Measurements from ENCODE around the gene CST1. TPM values are rescaled to one million over a fixed set of nuclear protein-coding genes. Genes with fewer than 3 reads are reported as not detected.
"Not testable (repeated sequence)": the region's sequence is repeated elsewhere in the genome, so short reads cannot be mapped to it uniquely, and the experiment has no call there.

CST1 gene
- total RNA-seq, 1 donor from 2014 or later, result not detected

GRCh38 chr20:23749746-23750145 is 989 bp downstream of the CST1 start:
- no peaks in the 10 kb centered on the region for H3K9me3 ChIP-seq
- H3K36me3 ChIP-seq, result no peaks in the 10 kb centered on the region
- no peak for TF ChIP-seq POLR2A (IDR thresholded peaks at IDR 0.05)
- TF ChIP-seq POLR2AphosphoS5 (IDR thresholded peaks at IDR 0.05; ENCODE audit: insufficient read depth in 1 of 2, low read depth in 1 of 2), result no peak
- TF ChIP-seq CTCF (IDR thresholded peaks at IDR 0.05), result no peak
- no peak overlapping the region for H3K27ac ChIP-seq
- no peaks in the 10 kb centered on the region for H3K27me3 ChIP-seq
- no peak overlapping the region for H3K4me3 ChIP-seq
- DNase-seq (ENCODE audit: extremely low spot score in 2 of 2), result peak in 1 of 2 donors; percentile 91
- no peaks in the 10 kb centered on the region for H3K4me1 ChIP-seq
- intact Hi-C loops (cut with DNase I), result no loop called here

- intact Hi-C loops (cut with DNase I); H3K4me1 ChIP-seq; H3K9me3 ChIP-seq; H3K27ac ChIP-seq; DNase-seq (ENCODE audit: extremely low spot score in 2 of 2); H3K4me3 ChIP-seq; H3K36me3 ChIP-seq; H3K27me3 ChIP-seq: not testable (repeated sequence)
These were observed 1.8 kb downstream of the CST1 start for GRCh38 chr20:23748975-23749374.

- H3K9me3 ChIP-seq; H3K27me3 ChIP-seq; H3K27ac ChIP-seq; H3K4me1 ChIP-seq; H3K4me3 ChIP-seq; H3K36me3 ChIP-seq; intact Hi-C loops (cut with DNase I): not testable (repeated sequence)
- peak in 1 of 2 donors; percentile 34 for DNase-seq (ENCODE audit: extremely low spot score in 2 of 2)
These were observed 3.2 kb downstream of the CST1 start for GRCh38 chr20:23747551-23747950.

- H3K9me3 ChIP-seq; H3K4me3 ChIP-seq; intact Hi-C loops (cut with DNase I); H3K4me1 ChIP-seq; H3K36me3 ChIP-seq; H3K27me3 ChIP-seq; H3K27ac ChIP-seq: not testable (repeated sequence)
- DNase-seq (ENCODE audit: extremely low spot score in 2 of 2), result peak in 1 of 2 donors; percentile 64
These were observed 3.6 kb downstream of the CST1 start for GRCh38 chr20:23747092-23747491.

GRCh38 chr20:23746321-23746720 is 4.4 kb downstream of the CST1 start:
- no peaks in the 10 kb centered on the region for H3K27me3 ChIP-seq
- H3K9me3 ChIP-seq, result no peaks in the 10 kb centered on the region
- H3K4me3 ChIP-seq, result no peak overlapping the region
- no peak overlapping the region for H3K27ac ChIP-seq
- TF ChIP-seq CTCF (IDR thresholded peaks at IDR 0.05), result no peak
- no peak for TF ChIP-seq POLR2AphosphoS5 (IDR thresholded peaks at IDR 0.05; ENCODE audit: insufficient read depth in 1 of 2, low read depth in 1 of 2)
- no peak for TF ChIP-seq POLR2A (IDR thresholded peaks at IDR 0.05)
- no peaks in the 10 kb centered on the region for H3K4me1 ChIP-seq
- peak in 1 of 2 donors; percentile 70 for DNase-seq (ENCODE audit: extremely low spot score in 2 of 2)
- intact Hi-C loops (cut with DNase I), result no loop called here
- H3K36me3 ChIP-seq, result no peaks in the 10 kb centered on the region

GRCh38 chr20:23745247-23745646 is 5.5 kb downstream of the CST1 start:
- TF ChIP-seq POLR2AphosphoS5 (IDR thresholded peaks at IDR 0.05; ENCODE audit: insufficient read depth in 1 of 2, low read depth in 1 of 2) (no peak), POLR2A (IDR thresholded peaks at IDR 0.05) (no peak), CTCF (IDR thresholded peaks at IDR 0.05) (no peak)
- Histone ChIP-seq H3K9me3 (no peaks in the 10 kb centered on the region), H3K27me3 (no peaks in the 10 kb centered on the region), H3K4me3 (no peak overlapping the region), H3K4me1 (no peaks in the 10 kb centered on the region), H3K27ac (no peak overlapping the region), H3K36me3 (no peaks in the 10 kb centered on the region)
- intact Hi-C loops (cut with DNase I), result no loop called here
- no peak for DNase-seq (ENCODE audit: extremely low spot score in 2 of 2)

GRCh38 chr20:23744817-23745216 is 5.9 kb downstream of the CST1 start:
- no peaks in the 10 kb centered on the region for H3K27me3 ChIP-seq
- DNase-seq (ENCODE audit: extremely low spot score in 2 of 2), result peak; percentile 42 to 55
- intact Hi-C loops (cut with DNase I), result no loop called here
- H3K27ac ChIP-seq, result no peak overlapping the region
- no peaks in the 10 kb centered on the region for H3K4me1 ChIP-seq
- H3K36me3 ChIP-seq, result no peaks in the 10 kb centered on the region
- H3K9me3 ChIP-seq, result no peaks in the 10 kb centered on the region
- TF ChIP-seq CTCF (IDR thresholded peaks at IDR 0.05) (no peak), POLR2A (IDR thresholded peaks at IDR 0.05) (no peak), POLR2AphosphoS5 (IDR thresholded peaks at IDR 0.05; ENCODE audit: insufficient read depth in 1 of 2, low read depth in 1 of 2) (no peak)
- no peak overlapping the region for H3K4me3 ChIP-seq

- intact Hi-C loops (cut with DNase I); H3K9me3 ChIP-seq; H3K36me3 ChIP-seq; H3K4me3 ChIP-seq; H3K4me1 ChIP-seq; H3K27ac ChIP-seq; H3K27me3 ChIP-seq: not testable (repeated sequence)
- DNase-seq (ENCODE audit: extremely low spot score in 2 of 2), result peak in 1 of 2 donors; percentile 20
These were observed 15.3 kb downstream of the CST1 start for GRCh38 chr20:23735391-23735790.

GRCh38 chr20:23734949-23735348 is 15.8 kb downstream of the CST1 start:
- H3K27me3 ChIP-seq; H3K27ac ChIP-seq; H3K36me3 ChIP-seq; intact Hi-C loops (cut with DNase I); H3K9me3 ChIP-seq; H3K4me1 ChIP-seq; H3K4me3 ChIP-seq: not testable (repeated sequence)
- peak; percentile 22 to 81 for DNase-seq (ENCODE audit: extremely low spot score in 2 of 2)

Data from vagina (tissue), 2 donors.